Astrocyte (in vitro differentiated cells and primary cell): ENCODE results near the gene EGLN2. TPM values are rescaled to one million over a fixed set of nuclear protein-coding genes. Genes with fewer than 3 reads are reported as not detected.

Experiments used
- DNase-seq: peaks from one replicate; pipeline ENCODE4 v3.0.0-alpha.2; 2010; ENCODE audit warnings: low read depth
- FAIRE-seq: peaks from 2 replicates; lab custom pipeline; 2011; peaks lifted over from hg19 to GRCh38; lab: Jason Lieb, UNC
- H2AFZ ChIP-seq: 2 replicates; pipeline ENCODE4 v1.6.0; 2012; ENCODE audit warnings: low read depth, low read length, inconsistent platforms
- H3K27ac ChIP-seq: 2 replicates; pipeline ENCODE4 v1.5.1; 2011; ENCODE audit warnings: low read depth, low read length, inconsistent platforms
- H3K27me3 ChIP-seq: 2 replicates; pipeline ENCODE4 v1.6.0; 2011; ENCODE audit warnings: low read length, inconsistent platforms; ENCODE audit not compliant: insufficient read depth
- H3K36me3 ChIP-seq: 2 replicates; pipeline ENCODE4 v1.5.1; 2011; ENCODE audit warnings: low read length, inconsistent platforms; ENCODE audit not compliant: insufficient read depth
- H3K4me1 ChIP-seq: 2 replicates; pipeline ENCODE4 v1.5.1; 2011; ENCODE audit warnings: low read length, inconsistent platforms; ENCODE audit not compliant: insufficient read depth
- H3K4me2 ChIP-seq: 2 replicates; pipeline ENCODE4 v1.6.0; 2012; ENCODE audit warnings: low read length, inconsistent platforms
- H3K4me3 ChIP-seq: 2 replicates; pipeline ENCODE4 v1.5.1; 2011; ENCODE audit warnings: low read depth, mild to moderate bottlenecking, low read length, inconsistent platforms; ENCODE audit not compliant: insufficient read depth
- H3K79me2 ChIP-seq: 2 replicates; pipeline ENCODE4 v1.6.0; 2012; ENCODE audit warnings: mild to moderate bottlenecking, low read length, inconsistent platforms; ENCODE audit not compliant: insufficient read depth
- H3K9ac ChIP-seq: 2 replicates; pipeline ENCODE4 v1.6.0; 2012; ENCODE audit warnings: mild to moderate bottlenecking, low read length, inconsistent platforms
- H3K9me3 ChIP-seq: 2 replicates; pipeline ENCODE4 v1.5.1; 2012; ENCODE audit warnings: low read depth, mild to moderate bottlenecking, low read length, inconsistent platforms; ENCODE audit not compliant: insufficient read depth
- H4K20me1 ChIP-seq: 2 replicates; pipeline ENCODE4 v1.6.0; 2012; ENCODE audit warnings: low read length, inconsistent platforms; ENCODE audit not compliant: insufficient read depth
- H3K27ac Mint-ChIP-seq: one replicate; pipeline ENCODE4 v1.8.0; 2021; ENCODE audit warnings: mild to moderate bottlenecking, mixed read lengths; ENCODE audit not compliant: unreplicated experiment
- H3K27me3 Mint-ChIP-seq: one replicate; pipeline ENCODE4 v1.8.0; 2021; ENCODE audit warnings: low read depth, mixed read lengths; ENCODE audit not compliant: unreplicated experiment
- H3K36me3 Mint-ChIP-seq: one replicate; pipeline ENCODE4 v1.8.0; 2021; ENCODE audit warnings: low read depth, mixed read lengths; ENCODE audit not compliant: unreplicated experiment
- H3K4me1 Mint-ChIP-seq: one replicate; pipeline ENCODE4 v1.8.0; 2021; ENCODE audit warnings: low read depth, mixed read lengths; ENCODE audit not compliant: unreplicated experiment
- H3K4me3 Mint-ChIP-seq: one replicate; pipeline ENCODE4 v1.8.0; 2021; ENCODE audit warnings: mild to moderate bottlenecking, moderate library complexity, mixed read lengths; ENCODE audit not compliant: unreplicated experiment
- H3K9me3 Mint-ChIP-seq: one replicate; pipeline ENCODE4 v1.8.0; 2021; ENCODE audit warnings: mild to moderate bottlenecking, mixed read lengths; ENCODE audit not compliant: unreplicated experiment
- CTCF ChIP-seq: IDR thresholded peaks from 2 replicates; pipeline ENCODE4 v1.5.1; 2011; ENCODE audit warnings: low read depth, mild to moderate bottlenecking, inconsistent platforms, low read length, moderate library complexity; ENCODE audit not compliant: insufficient read depth
- EZH2 ChIP-seq: IDR thresholded peaks from 2 replicates; pipeline ENCODE4 v1.6.1; 2012; ENCODE audit warnings: mild to moderate bottlenecking, low read length, inconsistent platforms; ENCODE audit not compliant: insufficient read depth
- total RNA-seq: library from RNA; stranded (reverse); gene quantifications from 2 replicates; pipeline ENCODE4 v1.2.1, GENCODE V29; 2021

EGLN2 gene
- total RNA-seq, 1 donor from 2014 or later = 84.6 TPM

- Histone ChIP-seq H3K9ac (peak overlapping the region; percentile 52), H3K9me3 (no peaks in the 10 kb centered on the region), H4K20me1 (peaks cover 51% of the 10 kb centered on the region), H3K36me3 (peaks cover 10% of the 10 kb centered on the region), H3K4me3 (no peak overlapping the region), H3K4me1 (peaks cover 19% of the 10 kb centered on the region), H2AFZ (no peak overlapping the region), H3K79me2 (peaks cover 80% of the 10 kb centered on the region), H3K4me2 (peak overlapping the region; percentile 51), H3K27ac (no peak overlapping the region), H3K27me3 (no peaks in the 10 kb centered on the region)
- Mint-ChIP-seq H3K27me3 (no peaks in the 10 kb centered on the region), H3K9me3 (no peaks in the 10 kb centered on the region), H3K36me3 (peaks cover 24% of the 10 kb centered on the region), H3K4me3 (peak overlapping the region; percentile 52), H3K4me1 (peaks cover 22% of the 10 kb centered on the region), H3K27ac (peak overlapping the region; percentile 70)
- DNase-seq (no peak), FAIRE-seq (no peak)
- TF ChIP-seq CTCF = no peak
- TF ChIP-seq EZH2 = no peak
These were observed 44.3 kb upstream of the EGLN2 start for GRCh38 chr19:40754611-40755247.

GRCh38 chr19:40755248-40755624 lies 43.8 kb upstream of the EGLN2 start:
- H3K27ac ChIP-seq = no peak overlapping the region
- Mint-ChIP-seq H3K27ac (no peak overlapping the region), H3K4me1 (peaks cover 22% of the 10 kb centered on the region), H3K36me3 (peaks cover 24% of the 10 kb centered on the region), H3K27me3 (no peaks in the 10 kb centered on the region), H3K9me3 (no peaks in the 10 kb centered on the region), H3K4me3 (peak overlapping the region; percentile 45)
- peaks cover 54% of the 10 kb centered on the region for H4K20me1 ChIP-seq
- peaks cover 14% of the 10 kb centered on the region for H3K4me1 ChIP-seq
- no peak overlapping the region for H2AFZ ChIP-seq
- DNase-seq (no peak), FAIRE-seq (no peak)
- no peaks in the 10 kb centered on the region for H3K9me3 ChIP-seq
- peak overlapping the region; percentile 43 for H3K4me2 ChIP-seq
- no peak overlapping the region for H3K4me3 ChIP-seq
- no peak for TF ChIP-seq CTCF
- TF ChIP-seq EZH2 = no peak
- H3K79me2 ChIP-seq = peaks cover 85% of the 10 kb centered on the region
- H3K27me3 ChIP-seq = no peaks in the 10 kb centered on the region
- H3K9ac ChIP-seq = no peak overlapping the region
- H3K36me3 ChIP-seq = peaks cover 15% of the 10 kb centered on the region

- Histone ChIP-seq H3K27ac (no peak overlapping the region), H3K4me2 (peak overlapping the region; percentile 43), H3K4me3 (no peak overlapping the region), H3K36me3 (peaks cover 21% of the 10 kb centered on the region), H3K27me3 (no peaks in the 10 kb centered on the region), H2AFZ (no peak overlapping the region), H3K79me2 (peaks cover 90% of the 10 kb centered on the region), H3K4me1 (peaks cover 14% of the 10 kb centered on the region), H3K9ac (no peak overlapping the region), H3K9me3 (no peaks in the 10 kb centered on the region), H4K20me1 (peaks cover 60% of the 10 kb centered on the region)
- Mint-ChIP-seq H3K4me3 (peak overlapping the region; percentile 45), H3K36me3 (peaks cover 26% of the 10 kb centered on the region), H3K27me3 (no peaks in the 10 kb centered on the region), H3K27ac (no peak overlapping the region), H3K4me1 (peaks cover 22% of the 10 kb centered on the region), H3K9me3 (no peaks in the 10 kb centered on the region)
- DNase-seq = no peak
- TF ChIP-seq CTCF = no peak
- no peak for TF ChIP-seq EZH2
- FAIRE-seq = no peak
These were observed 43.2 kb upstream of the EGLN2 start for GRCh38 chr19:40755791-40756190.
